Calu3 (cell line): ENCODE measurements around the gene E2F1. TPM values are rescaled to one million over a fixed set of nuclear protein-coding genes. Genes with fewer than 3 reads are reported as not detected.

Source experiments
- BruUV-seq: library from RNA; stranded (reverse); fragments of 400-500 nt; replicated peaks from 2 replicates; lab custom pipeline; 2021; lab: Mats Ljungman, UMichigan
- CTCF ChIA-PET: fragments of 300-600 bp; sonication (Branson Sonifier 250); formaldehyde crosslinking; loops from one replicate; lab custom pipeline; 2022; ENCODE audit warnings: antibody characterized with exemption; lab: Charles Lee
- DNase-seq: peaks from one replicate; pipeline ENCODE4 v3.0.0; 2022
- H3K27ac Mint-ChIP-seq: one replicate; pipeline ENCODE4 v1.8.0; 2022; ENCODE audit warnings: mixed read lengths; ENCODE audit not compliant: unreplicated experiment
- H3K27me3 Mint-ChIP-seq: one replicate; pipeline ENCODE4 v1.8.0; 2022; ENCODE audit warnings: mixed read lengths; ENCODE audit not compliant: unreplicated experiment
- H3K36me3 Mint-ChIP-seq: one replicate; pipeline ENCODE4 v1.8.0; 2022; ENCODE audit warnings: mild to moderate bottlenecking, moderate library complexity, mixed read lengths; ENCODE audit not compliant: insufficient read depth, unreplicated experiment
- H3K4me1 Mint-ChIP-seq: one replicate; pipeline ENCODE4 v1.8.0; 2022; ENCODE audit warnings: mild to moderate bottlenecking, low read depth, mixed read lengths; ENCODE audit not compliant: unreplicated experiment
- H3K4me3 Mint-ChIP-seq: one replicate; pipeline ENCODE4 v1.8.0; 2022; ENCODE audit warnings: mild to moderate bottlenecking, low read depth, moderate library complexity, mixed read lengths; ENCODE audit not compliant: unreplicated experiment
- H3K9me3 Mint-ChIP-seq: one replicate; pipeline ENCODE4 v1.8.0; 2022; ENCODE audit warnings: low read depth, mixed read lengths; ENCODE audit not compliant: unreplicated experiment
- intact Hi-C: fragments of 100-400 bp; cut with micrococcal nuclease; formaldehyde crosslinking; loops from one replicate; pipeline ENCODE4 v1.10.0; 2022; ENCODE audit not compliant: unreplicated experiment
- total RNA-seq: library from RNA; stranded (reverse); gene quantifications from 2 replicates; pipeline ENCODE4 v1.2.3, GENCODE V29; 2022
- TF ChIP-seq, protein P1 (sequence below): fragments of 200-600 bp; IDR thresholded peaks from one replicate; pipeline ENCODE4 v1.8.0; 2022; ENCODE audit warnings: antibody characterized with exemption; ENCODE audit not compliant: unreplicated experiment

E2F1 gene
- total RNA-seq, 1 experiment from 2014 or later: 62.3 TPM

DNA sequence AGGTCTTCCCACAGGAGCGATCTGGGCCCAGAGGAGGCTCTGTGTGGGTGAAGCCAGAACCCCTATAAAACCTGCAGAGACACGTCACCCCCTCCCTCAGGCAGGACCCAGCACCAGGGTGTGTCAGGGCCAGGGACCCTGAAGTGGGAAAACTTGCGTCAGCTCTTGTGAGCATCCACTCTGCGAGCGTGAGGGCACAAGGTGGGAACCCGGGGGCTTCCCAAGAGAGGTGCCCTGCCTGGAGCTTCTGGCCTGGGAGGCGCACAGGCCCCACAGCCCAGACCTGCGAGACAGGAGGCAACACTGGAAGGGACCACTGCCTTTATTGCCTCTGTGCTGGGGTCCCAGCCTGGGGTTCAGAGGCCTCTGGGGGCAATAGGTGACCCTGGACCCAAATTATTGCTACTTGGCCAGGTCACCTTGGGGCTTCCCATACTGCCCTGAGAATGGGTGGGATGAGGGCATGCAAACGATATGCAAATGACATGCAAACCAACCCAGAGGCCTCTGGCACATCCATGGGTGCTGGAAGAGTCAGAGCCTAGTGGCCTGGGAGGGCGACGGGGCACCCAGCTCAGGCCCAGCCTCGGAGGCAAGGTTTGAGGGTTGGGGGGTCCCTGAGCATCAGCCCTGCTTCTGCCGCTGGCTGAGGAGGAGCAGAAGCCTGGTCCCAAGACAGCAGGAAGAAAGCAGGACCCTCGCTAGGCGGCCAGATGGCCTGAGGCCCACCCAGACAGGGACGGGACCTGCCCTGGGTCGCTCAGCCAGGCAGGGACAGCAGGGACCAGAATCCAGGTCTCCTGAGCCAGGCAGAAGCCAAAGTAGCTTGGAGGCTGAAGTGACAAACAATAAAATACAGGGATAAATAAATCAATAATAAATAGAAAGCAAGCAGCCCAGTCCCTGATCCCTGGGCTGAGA, 29.1 kb downstream of the E2F1 start:
- no peaks in the 10 kb centered on the region for H3K27me3 Mint-ChIP-seq

DNA sequence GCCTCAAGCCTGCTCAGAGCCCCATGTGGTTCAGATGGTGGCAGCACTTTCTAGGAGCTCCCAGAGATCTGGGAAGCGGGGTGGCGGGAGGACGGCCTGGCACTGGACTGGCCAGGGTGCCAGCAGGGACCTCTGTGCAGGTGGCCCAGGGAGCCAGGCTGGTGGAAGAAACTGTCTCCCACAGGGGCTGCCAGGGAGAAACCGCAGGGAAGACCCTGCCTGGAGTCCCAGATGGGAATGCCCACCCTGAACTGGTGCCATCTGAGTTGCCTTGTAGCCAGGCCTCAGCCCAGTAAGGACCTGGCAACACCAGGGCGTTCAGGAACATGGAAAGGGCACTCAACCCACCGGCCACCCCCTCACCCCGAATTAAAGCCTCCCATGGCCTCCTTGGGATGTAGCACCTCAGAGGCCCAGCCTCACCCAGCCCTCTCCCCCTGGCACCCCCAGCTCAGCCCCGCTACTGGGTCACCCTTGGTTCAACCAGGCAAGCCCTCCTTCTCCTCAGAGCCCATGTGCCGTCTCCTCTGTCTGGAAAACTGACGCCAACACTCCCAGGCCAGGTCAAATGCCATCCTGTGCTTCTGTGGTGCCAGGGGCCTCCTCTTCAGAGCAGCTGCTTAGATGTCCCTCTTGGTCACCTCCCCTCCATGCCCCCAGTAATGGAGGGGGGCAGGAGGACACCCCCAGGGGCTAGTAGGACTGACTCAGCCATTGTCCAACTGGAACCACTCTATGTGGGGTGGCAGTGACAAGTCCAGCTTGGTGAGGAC, 30.0 kb downstream of the E2F1 start:
- H3K4me1 Mint-ChIP-seq: peaks cover 43% of the 10 kb centered on the region
- no peaks in the 10 kb centered on the region for H3K9me3 Mint-ChIP-seq
- DNase-seq: no peak
- intact Hi-C loops: no loop called here
- H3K36me3 Mint-ChIP-seq: peaks cover 39% of the 10 kb centered on the region
- peak overlapping the region; percentile 23 for H3K27ac Mint-ChIP-seq
- no peak overlapping the region for H3K4me3 Mint-ChIP-seq
- no peaks in the 10 kb centered on the region for H3K27me3 Mint-ChIP-seq
- no TSS peak for BruUV-seq
- CTCF ChIA-PET: no interaction called here
- TF ChIP-seq, protein P1, sequence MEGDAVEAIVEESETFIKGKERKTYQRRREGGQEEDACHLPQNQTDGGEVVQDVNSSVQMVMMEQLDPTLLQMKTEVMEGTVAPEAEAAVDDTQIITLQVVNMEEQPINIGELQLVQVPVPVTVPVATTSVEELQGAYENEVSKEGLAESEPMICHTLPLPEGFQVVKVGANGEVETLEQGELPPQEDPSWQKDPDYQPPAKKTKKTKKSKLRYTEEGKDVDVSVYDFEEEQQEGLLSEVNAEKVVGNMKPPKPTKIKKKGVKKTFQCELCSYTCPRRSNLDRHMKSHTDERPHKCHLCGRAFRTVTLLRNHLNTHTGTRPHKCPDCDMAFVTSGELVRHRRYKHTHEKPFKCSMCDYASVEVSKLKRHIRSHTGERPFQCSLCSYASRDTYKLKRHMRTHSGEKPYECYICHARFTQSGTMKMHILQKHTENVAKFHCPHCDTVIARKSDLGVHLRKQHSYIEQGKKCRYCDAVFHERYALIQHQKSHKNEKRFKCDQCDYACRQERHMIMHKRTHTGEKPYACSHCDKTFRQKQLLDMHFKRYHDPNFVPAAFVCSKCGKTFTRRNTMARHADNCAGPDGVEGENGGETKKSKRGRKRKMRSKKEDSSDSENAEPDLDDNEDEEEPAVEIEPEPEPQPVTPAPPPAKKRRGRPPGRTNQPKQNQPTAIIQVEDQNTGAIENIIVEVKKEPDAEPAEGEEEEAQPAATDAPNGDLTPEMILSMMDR: no peak

More for the DNA sequence above, 29.1 kb downstream of the E2F1 start:
- intact Hi-C loops: no loop called here
- BruUV-seq: no TSS peak
- peaks cover 34% of the 10 kb centered on the region for H3K36me3 Mint-ChIP-seq
- H3K27ac Mint-ChIP-seq: peak overlapping the region; percentile 23
- H3K9me3 Mint-ChIP-seq: no peaks in the 10 kb centered on the region
- H3K4me3 Mint-ChIP-seq: no peak overlapping the region
- DNase-seq: no peak
- H3K4me1 Mint-ChIP-seq: peaks cover 34% of the 10 kb centered on the region
- CTCF ChIA-PET: no interaction called here
- TF ChIP-seq, protein P1: no peak

DNA sequence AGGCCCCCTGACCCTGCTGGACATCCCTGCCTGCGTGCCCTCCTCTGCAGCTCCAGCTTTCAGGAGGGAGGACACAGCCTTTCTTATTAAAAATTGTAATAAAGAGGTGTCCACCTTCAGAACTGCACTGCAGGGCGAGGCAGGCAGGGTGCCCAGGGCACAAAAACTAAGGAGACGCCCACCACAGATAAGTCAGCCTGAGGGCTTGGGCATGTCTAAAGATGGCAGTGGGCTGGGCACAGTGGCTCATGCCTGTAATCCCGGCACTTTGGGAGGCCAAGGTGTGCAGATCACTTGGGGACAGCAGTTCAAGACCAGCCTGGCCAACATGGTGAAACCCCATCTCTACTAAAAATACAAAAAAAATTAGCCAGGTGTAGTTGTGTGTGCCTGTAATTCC, 31.0 kb downstream of the E2F1 start:
- Mint-ChIP-seq H3K4me1 (peaks cover 53% of the 10 kb centered on the region), H3K36me3 (peaks cover 49% of the 10 kb centered on the region), H3K9me3 (no peaks in the 10 kb centered on the region), H3K4me3 (peak overlapping the region; percentile 55), H3K27me3 (no peaks in the 10 kb centered on the region), H3K27ac (peak overlapping the region; percentile 71)
- BruUV-seq: no TSS peak
- CTCF ChIA-PET: interaction anchor here (0.5 to 3.0 kb wide), 3 partner anchors 12 to 207 kb away, joined by 3 to 47 read pairs (median 6); partner anchors contain the start of gene ACTL10
- intact Hi-C loops: no loop called here
- TF ChIP-seq, protein P1: no peak
- DNase-seq: no peak

DNA sequence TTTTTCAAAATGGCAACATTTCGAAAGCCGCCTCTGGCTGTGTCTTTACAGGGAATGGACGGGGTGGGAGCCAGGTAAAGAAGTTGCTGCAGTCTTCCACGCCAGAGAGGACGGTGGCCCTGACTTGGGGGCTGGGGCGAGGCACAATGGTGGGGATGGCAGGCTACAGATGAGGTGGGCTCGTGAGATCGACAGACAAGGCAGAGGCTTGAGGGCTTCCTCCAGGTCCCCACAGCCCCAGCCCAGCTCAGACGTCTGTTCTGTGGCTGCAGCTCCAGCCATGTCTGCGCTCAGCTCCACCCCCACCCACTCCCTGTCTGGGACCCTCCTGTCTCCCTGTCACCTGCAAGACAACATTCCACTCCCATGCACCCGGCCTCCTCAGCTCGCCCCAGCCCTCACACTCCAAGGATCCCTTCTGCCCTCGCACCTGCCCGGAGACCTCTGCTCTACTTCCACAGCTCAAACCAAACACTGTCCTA, 31.5 kb downstream of the E2F1 start:
- no TSS peak for BruUV-seq
- no peak for DNase-seq
- intact Hi-C loops: loop anchor here (5.0 kb wide), 2 partner anchors 137 to 197 kb away; no protein-coding TSS in a partner anchor
- TF ChIP-seq, protein P1: no peak
- H3K4me3 Mint-ChIP-seq: peak overlapping the region; percentile 55
- CTCF ChIA-PET: interaction anchor here (0.5 to 3.0 kb wide), 8 partner anchors 9 to 254 kb away, joined by 3 to 47 read pairs (median 6); partner anchors contain the start of genes ACTL10, CDK5RAP1 and PXMP4
- H3K27me3 Mint-ChIP-seq: no peaks in the 10 kb centered on the region
- H3K27ac Mint-ChIP-seq: peak overlapping the region; percentile 71
- peaks cover 53% of the 10 kb centered on the region for H3K4me1 Mint-ChIP-seq
- H3K36me3 Mint-ChIP-seq: peaks cover 49% of the 10 kb centered on the region
- H3K9me3 Mint-ChIP-seq: no peaks in the 10 kb centered on the region
